Effector memory CD4-positive, alpha-beta T cell (primary cell): ENCODE data around the gene ZNF831.

ENCODE experiments used
- DNase-seq, 3 donors: peaks; one replicate each; pipeline ENCODE4 v3.0.0-alpha.2; 2020
- H3K27ac ChIP-seq: 2 replicates; pipeline ENCODE4 v1.7.0; 2013; ENCODE audit warnings: mild to moderate bottlenecking, low read length, moderate library complexity; ENCODE audit not compliant: insufficient read depth, poor library complexity, severe bottlenecking
- H3K27me3 ChIP-seq: replicated peaks from 2 replicates; pipeline ENCODE4 v1.7.0; 2013; ENCODE audit warnings: mild to moderate bottlenecking, low read length; ENCODE audit not compliant: insufficient read depth, control insufficient read depth, poor library complexity, severe bottlenecking
- H3K36me3 ChIP-seq: 2 replicates; pipeline ENCODE4 v1.7.0; 2013; ENCODE audit warnings: mild to moderate bottlenecking, low read length, moderate library complexity; ENCODE audit not compliant: control insufficient read depth, insufficient read depth
- H3K4me1 ChIP-seq: 2 replicates; pipeline ENCODE4 v1.7.0; 2013; ENCODE audit warnings: low read length, mild to moderate bottlenecking; ENCODE audit not compliant: control insufficient read depth, insufficient read depth, poor library complexity, severe bottlenecking
- H3K4me3 ChIP-seq: 2 replicates; pipeline ENCODE4 v1.7.0; 2013; ENCODE audit warnings: low read length, low read depth, mild to moderate bottlenecking; ENCODE audit not compliant: insufficient read depth, poor library complexity, severe bottlenecking
- H3K9me3 ChIP-seq: 2 replicates; pipeline ENCODE4 v1.7.0; 2013; ENCODE audit warnings: mild to moderate bottlenecking, low read length, moderate library complexity; ENCODE audit not compliant: control insufficient read depth

Gene ZNF831

DNA sequence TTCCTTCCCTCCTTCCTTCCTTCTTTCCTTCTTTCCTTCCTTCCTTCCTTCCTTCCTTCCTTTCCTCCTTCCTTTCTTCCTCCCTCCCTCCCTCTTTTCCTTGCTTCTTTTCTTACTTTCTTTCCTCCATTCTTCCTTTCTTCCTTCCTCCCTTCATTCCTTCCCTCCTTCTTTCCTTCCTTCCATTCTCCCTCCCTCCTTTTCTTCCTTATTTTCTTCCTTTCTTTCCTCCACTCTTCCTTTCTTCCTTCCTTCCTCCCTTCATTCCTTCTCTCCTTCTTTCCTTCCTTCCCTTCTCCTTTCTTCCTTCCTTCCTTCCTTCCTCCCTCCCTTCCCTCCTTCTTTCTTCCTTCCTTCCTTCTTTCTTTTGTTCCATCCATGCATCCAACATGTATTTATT is 101.7 kb downstream of the ZNF831 start:
- Histone ChIP-seq H3K36me3 (no peaks in the 10 kb centered on the region), H3K4me3 (no peak overlapping the region), H3K27ac (no peak overlapping the region), H3K9me3 (no peaks in the 10 kb centered on the region), H3K27me3 (no peaks in the 10 kb centered on the region), H3K4me1 (no peaks in the 10 kb centered on the region)
- no peak for DNase-seq

DNA sequence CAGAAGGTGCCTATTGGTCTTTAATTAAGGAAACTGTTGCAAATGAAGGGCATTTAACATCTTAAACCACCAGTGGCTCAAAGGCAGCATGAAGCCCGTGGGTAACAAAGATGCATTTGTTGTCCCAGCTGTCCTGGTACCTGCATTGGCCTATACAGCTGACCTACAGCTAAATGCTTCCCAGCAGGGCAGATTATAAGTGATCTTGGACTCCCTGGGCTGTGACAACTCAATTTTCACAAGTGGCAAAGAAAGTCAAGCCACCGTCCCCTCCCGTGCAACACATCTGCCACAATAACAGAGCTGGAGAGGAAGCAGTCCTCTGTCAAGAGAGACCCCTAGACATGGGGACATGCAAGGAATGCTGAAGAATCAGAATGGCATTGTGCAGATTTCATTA is 105.2 kb downstream of the ZNF831 start:
- H3K4me3 ChIP-seq, result no peak overlapping the region
- DNase-seq, result no peak
- no peaks in the 10 kb centered on the region for H3K36me3 ChIP-seq
- H3K9me3 ChIP-seq, result no peaks in the 10 kb centered on the region
- H3K4me1 ChIP-seq, result peaks cover 5% of the 10 kb centered on the region
- no peaks in the 10 kb centered on the region for H3K27me3 ChIP-seq
- H3K27ac ChIP-seq, result no peak overlapping the region

DNA sequence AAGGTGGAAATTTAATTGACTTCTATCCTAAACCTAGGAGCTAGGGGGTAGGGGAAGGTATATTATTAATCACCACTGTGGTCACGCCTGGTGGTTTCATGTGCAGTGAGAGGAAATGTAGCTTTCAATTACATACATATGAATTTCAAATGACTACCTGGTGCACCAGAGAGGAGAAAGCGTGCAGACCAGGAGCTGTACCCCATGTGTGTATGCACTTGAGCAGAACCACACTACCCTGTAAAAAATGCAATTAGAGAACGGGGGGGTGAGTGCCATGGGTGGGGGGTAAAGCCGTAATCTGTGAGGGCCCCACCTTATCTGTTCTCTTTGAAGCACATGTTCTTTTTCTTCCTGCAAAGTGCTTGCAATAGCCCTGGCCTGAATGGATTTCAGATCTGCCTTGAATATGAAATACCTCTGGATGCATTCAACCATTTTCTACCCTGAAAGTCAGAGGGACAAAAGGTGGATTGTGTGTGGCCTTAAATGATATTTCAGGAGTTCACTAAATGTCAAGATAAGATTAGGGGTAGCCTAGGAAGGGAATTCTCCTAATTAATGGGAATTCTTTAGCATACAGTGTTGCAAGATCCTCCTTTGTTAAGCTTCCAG is 105.9 kb downstream of the ZNF831 start:
- no peaks in the 10 kb centered on the region for H3K9me3 ChIP-seq
- no peak overlapping the region for H3K27ac ChIP-seq
- peaks cover 9% of the 10 kb centered on the region for H3K4me1 ChIP-seq
- H3K36me3 ChIP-seq, result no peaks in the 10 kb centered on the region
- DNase-seq, result no peak
- no peaks in the 10 kb centered on the region for H3K27me3 ChIP-seq
- no peak overlapping the region for H3K4me3 ChIP-seq

DNA sequence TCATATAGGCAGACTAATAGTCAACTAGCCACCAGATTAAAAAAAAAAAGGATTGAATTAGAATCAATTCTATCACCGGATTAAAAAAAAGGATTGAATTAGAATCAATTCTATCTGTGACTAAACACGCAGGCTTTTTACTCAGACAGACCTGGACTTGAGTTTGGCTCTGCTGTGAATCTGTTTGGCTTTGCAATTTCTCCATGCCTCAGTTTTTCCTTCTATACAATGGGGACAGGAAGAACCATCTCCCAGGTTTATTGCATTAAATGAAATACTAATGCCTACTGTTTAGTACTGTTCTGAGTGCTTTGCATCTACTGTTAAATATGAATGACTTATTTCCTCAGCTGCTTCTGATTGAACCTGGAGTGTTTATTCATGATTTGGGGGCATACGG is 106.8 kb downstream of the ZNF831 start:
- DNase-seq, result no peak
- Histone ChIP-seq H3K4me3 (no peak overlapping the region), H3K4me1 (peaks cover 9% of the 10 kb centered on the region)

DNA sequence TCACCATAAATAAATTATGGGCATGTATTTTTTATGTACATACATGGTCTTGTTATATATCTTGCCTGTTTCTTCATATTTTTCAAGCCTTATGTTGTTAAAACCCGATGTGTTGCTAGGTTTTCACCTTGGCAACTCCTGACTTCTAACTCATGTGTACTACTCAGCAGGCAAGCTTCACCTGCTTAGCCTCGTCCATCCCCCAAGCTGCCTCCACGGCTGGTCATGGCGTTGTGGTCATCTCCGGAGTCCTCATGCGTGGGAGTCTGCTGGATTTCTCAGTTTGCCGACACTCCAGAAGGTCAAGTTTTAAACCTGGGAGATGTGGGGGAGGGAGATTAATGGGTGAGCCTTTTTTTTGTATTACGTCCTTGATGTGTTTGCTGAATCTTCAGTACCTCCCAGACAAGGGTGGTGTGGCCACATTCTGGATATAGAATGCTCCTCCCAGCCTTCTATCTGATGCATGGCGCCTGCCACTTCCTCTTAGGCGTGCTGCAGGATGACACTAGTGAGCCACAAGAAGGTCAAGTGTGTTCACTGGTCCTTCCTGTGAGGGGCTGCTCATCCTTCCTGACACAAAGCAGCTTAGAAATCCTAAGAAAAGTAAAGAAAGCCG is 110.2 kb downstream of the ZNF831 start:
- Histone ChIP-seq H3K36me3 (no peaks in the 10 kb centered on the region), H3K27ac (no peak overlapping the region), H3K9me3 (no peaks in the 10 kb centered on the region), H3K4me3 (no peak overlapping the region), H3K27me3 (no peaks in the 10 kb centered on the region), H3K4me1 (peaks cover 9% of the 10 kb centered on the region)
- no peak for DNase-seq

More for the DNA sequence above, 106.8 kb downstream of the ZNF831 start:
- H3K27me3 ChIP-seq, result no peaks in the 10 kb centered on the region
- no peaks in the 10 kb centered on the region for H3K36me3 ChIP-seq
- no peaks in the 10 kb centered on the region for H3K9me3 ChIP-seq
- no peak overlapping the region for H3K27ac ChIP-seq

DNA sequence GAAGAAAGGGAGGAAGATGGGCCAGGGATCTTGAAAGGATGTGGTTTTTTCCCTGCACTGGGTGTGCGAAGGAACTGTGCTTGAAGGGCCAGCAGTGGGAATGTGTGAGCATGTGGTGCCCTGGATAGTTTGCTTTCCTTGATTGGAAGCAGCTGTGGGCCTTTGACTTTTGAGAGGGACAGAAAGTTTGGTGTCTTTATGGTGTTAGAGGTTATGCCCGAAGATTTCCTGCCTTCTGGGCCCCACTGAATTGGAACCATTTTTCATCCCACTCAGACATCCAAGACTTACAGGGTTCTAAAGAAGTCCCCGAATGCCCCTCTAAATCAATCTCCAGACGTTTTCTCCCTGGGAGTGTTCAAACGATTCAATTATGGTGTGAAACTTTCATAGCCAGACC is 113.3 kb downstream of the ZNF831 start:
- H3K9me3 ChIP-seq, result no peaks in the 10 kb centered on the region
- DNase-seq, result no peak
- H3K4me3 ChIP-seq, result no peak overlapping the region
- H3K27me3 ChIP-seq, result no peaks in the 10 kb centered on the region
- no peak overlapping the region for H3K27ac ChIP-seq
- H3K4me1 ChIP-seq, result peaks cover 9% of the 10 kb centered on the region
- no peaks in the 10 kb centered on the region for H3K36me3 ChIP-seq

DNA sequence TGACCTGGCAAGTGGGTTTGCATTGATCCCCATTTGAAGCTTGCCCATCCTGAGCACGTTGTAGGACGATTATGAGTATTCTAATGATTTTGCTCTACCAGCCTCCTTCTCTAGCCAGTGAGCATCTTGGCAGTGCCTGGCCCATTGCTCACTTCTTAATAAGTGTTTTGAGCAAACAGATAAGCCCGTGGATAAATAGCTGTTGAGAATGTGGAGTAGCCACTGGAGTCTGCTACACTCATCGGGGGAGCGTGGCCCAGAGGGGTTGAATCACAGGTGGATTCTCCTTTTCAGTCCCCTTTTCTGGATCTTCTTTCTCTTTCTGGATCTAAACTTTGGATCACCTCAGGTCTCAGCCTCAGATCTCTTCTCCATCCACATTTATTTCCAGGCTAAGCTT is 120.8 kb downstream of the ZNF831 start:
- DNase-seq, result no peak
- no peaks in the 10 kb centered on the region for H3K9me3 ChIP-seq
- no peak overlapping the region for H3K4me3 ChIP-seq
- no peaks in the 10 kb centered on the region for H3K27me3 ChIP-seq
- H3K4me1 ChIP-seq, result no peaks in the 10 kb centered on the region
- H3K27ac ChIP-seq, result no peak overlapping the region
- no peaks in the 10 kb centered on the region for H3K36me3 ChIP-seq

DNA sequence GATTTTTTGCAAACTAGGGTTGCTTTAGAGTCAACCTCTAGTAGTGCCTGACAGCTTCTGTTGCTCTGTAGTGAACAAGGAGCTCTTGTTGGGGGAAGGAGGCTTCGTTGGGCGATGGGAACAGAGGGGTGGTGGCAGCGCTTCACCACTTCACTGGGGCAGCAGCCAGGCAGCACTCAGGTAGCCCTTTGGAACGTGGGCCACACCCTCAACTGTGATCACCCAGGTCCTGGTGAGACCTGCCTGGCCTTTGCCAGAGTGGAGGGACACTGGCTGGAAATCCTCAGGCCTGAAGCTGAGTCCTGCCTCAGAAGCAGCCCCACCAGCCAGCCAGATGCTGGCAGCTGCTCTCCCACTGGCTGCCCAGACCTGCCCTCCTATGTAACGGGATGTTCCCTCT is 126.4 kb downstream of the ZNF831 start:
- no peaks in the 10 kb centered on the region for H3K4me1 ChIP-seq
- H3K36me3 ChIP-seq, result no peaks in the 10 kb centered on the region
- H3K9me3 ChIP-seq, result no peaks in the 10 kb centered on the region
- H3K27ac ChIP-seq, result no peak overlapping the region
- DNase-seq, result no peak
- H3K4me3 ChIP-seq, result no peak overlapping the region
- H3K27me3 ChIP-seq, result no peaks in the 10 kb centered on the region

DNA sequence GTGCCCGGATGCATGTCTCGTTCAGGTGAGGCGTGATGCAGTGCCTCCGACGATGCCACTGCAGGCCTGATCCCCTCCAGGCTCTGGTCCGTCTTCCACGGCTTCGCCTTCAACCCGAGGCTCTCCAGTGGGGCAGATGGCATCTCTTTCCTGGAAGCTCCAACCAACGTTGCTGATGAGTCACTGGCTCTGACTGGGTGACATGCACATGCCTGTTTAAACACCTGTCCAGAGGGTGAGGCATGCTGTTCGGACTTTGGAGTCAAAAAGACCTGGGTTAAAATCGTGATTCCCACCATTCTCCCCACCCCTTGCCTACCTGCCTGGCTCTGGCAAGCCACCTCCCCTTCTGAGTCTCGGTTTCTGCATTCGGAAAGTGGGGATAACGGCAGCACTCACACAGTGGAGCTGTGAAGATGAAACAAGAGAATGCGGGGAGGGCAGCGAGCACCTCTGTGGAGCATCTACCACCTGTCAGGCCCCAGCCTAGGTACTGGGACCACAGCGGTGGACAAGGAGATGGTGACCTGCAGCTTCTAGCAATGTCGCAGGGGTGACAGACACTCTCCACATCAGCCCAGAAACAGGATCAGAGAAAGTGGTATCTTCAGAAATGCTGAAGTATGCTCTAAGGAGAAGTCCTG is 128.2 kb downstream of the ZNF831 start:
- no peaks in the 10 kb centered on the region for H3K9me3 ChIP-seq
- H3K4me1 ChIP-seq, result no peaks in the 10 kb centered on the region
- no peak overlapping the region for H3K27ac ChIP-seq
- H3K27me3 ChIP-seq, result no peaks in the 10 kb centered on the region
- DNase-seq, result no peak
- no peak overlapping the region for H3K4me3 ChIP-seq
- no peaks in the 10 kb centered on the region for H3K36me3 ChIP-seq

DNA sequence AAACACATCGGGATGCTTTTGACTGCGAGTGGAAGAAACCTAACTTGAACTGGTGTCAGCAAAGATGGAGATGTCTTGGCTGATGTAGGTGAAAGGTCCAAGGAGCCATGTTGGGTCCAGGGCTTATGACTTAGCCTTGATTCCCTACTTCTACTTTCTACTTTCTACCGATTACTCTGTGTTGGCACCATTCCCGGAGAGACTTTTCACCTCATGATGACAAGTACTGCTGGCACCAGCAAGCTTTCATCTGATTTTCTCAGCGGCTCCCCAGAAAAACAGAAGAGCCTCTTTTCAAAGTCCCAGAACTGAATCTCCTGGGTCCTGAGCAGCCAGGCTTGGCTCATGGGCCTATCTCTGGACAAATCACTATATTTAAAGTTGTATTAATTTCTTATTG is 131.9 kb downstream of the ZNF831 start:
- Histone ChIP-seq H3K4me3 (no peak overlapping the region), H3K27ac (no peak overlapping the region), H3K27me3 (peaks cover 8% of the 10 kb centered on the region), H3K4me1 (no peaks in the 10 kb centered on the region), H3K9me3 (no peaks in the 10 kb centered on the region), H3K36me3 (no peaks in the 10 kb centered on the region)
- no peak for DNase-seq
